Measurements from ENCODE around the gene ITGB8. TPM values are rescaled to one million over a fixed set of nuclear protein-coding genes. Genes with fewer than 3 reads are reported as not detected.

The ITGB8 gene
- total and polyA plus RNA-seq, 4 experiments from 2014 or later, result 0.11 to 0.12 TPM; not detected in 2

- CTCF ChIA-PET (ENCODE audit: partially characterized antibody), result no interaction called here
- H3K36me3 Mint-ChIP-seq, result no peaks in the 10 kb centered on the region
Measured at GRCh38 chr7:20350996-20351692, 20.4 kb downstream of the ITGB8 start.

GRCh38 chr7:20351901-20352300, 21.2 kb downstream of the ITGB8 start:
- DNase-seq, result no peak
- no peak overlapping the region for H3K4me3 Mint-ChIP-seq
- CTCF ChIA-PET (ENCODE audit: partially characterized antibody), result no interaction called here

More at GRCh38 chr7:20350996-20351692, 20.4 kb downstream of the ITGB8 start:
- Histone ChIP-seq H3K4me3 (ENCODE audit: low read length in 2 of 2) (no peak overlapping the region), H3K9me3 (ENCODE audit: control insufficient read depth in 1 of 2, low read length in 2 of 2) (no peaks in the 10 kb centered on the region), H3K36me3 (ENCODE audit: insufficient read depth, low read length) (no peaks in the 10 kb centered on the region), H3K27me3 (ENCODE audit: insufficient read depth, low read length) (no peaks in the 10 kb centered on the region), H3K4me1 (ENCODE audit: insufficient read depth, low read length) (no peaks in the 10 kb centered on the region), H3K27ac (ENCODE audit: low read depth, low read length) (no peak overlapping the region)
- no peak for DNase-seq
- Mint-ChIP-seq H3K4me1 (no peaks in the 10 kb centered on the region), H3K4me3 (no peak overlapping the region), H3K9me3 (peaks cover 0 to 4% (median 0%) of the 10 kb centered on the region in 8 donors), H3K27ac (no peak overlapping the region), H3K27me3 (no peaks in the 10 kb centered on the region)
- intact Hi-C loops (cut with micrococcal nuclease), result no loop called here
- POLR2A ChIA-PET (ENCODE audit: partially characterized antibody), result no interaction called here

GRCh38 chr7:20352573-20353306, 22.0 kb downstream of the ITGB8 start:
- H3K27me3 Mint-ChIP-seq, result no peaks in the 10 kb centered on the region
- Histone ChIP-seq H3K4me1 (ENCODE audit: insufficient read depth, low read length) (no peaks in the 10 kb centered on the region), H3K36me3 (ENCODE audit: insufficient read depth, low read length) (no peaks in the 10 kb centered on the region), H3K9me3 (ENCODE audit: control insufficient read depth in 1 of 2, low read length in 2 of 2) (no peaks in the 10 kb centered on the region), H3K27me3 (ENCODE audit: insufficient read depth, low read length) (no peaks in the 10 kb centered on the region), H3K27ac (ENCODE audit: low read depth, low read length) (no peak overlapping the region), H3K4me3 (ENCODE audit: low read length in 2 of 2) (no peak overlapping the region)
- no peak overlapping the region for H3K4me3 Mint-ChIP-seq
- ChIA-PET POLR2A (ENCODE audit: partially characterized antibody) (no interaction called here), CTCF (ENCODE audit: partially characterized antibody) (no interaction called here)
- H3K27ac Mint-ChIP-seq, result no peak overlapping the region
- peaks cover 0 to 4% (median 0%) of the 10 kb centered on the region in 8 donors for H3K9me3 Mint-ChIP-seq
- H3K4me1 Mint-ChIP-seq, result no peaks in the 10 kb centered on the region
- no peaks in the 10 kb centered on the region for H3K36me3 Mint-ChIP-seq
- no peak for DNase-seq
- intact Hi-C loops (cut with micrococcal nuclease), result no loop called here

More at GRCh38 chr7:20351901-20352300, 21.2 kb downstream of the ITGB8 start:
- no peak overlapping the region for H3K27ac ChIP-seq (ENCODE audit: low read depth, low read length)
- no peaks in the 10 kb centered on the region for H3K27me3 ChIP-seq (ENCODE audit: insufficient read depth, low read length)
- Mint-ChIP-seq H3K4me1 (no peaks in the 10 kb centered on the region), H3K36me3 (no peaks in the 10 kb centered on the region), H3K27ac (no peak overlapping the region), H3K9me3 (peaks cover 0 to 4% (median 0%) of the 10 kb centered on the region in 8 donors), H3K27me3 (no peaks in the 10 kb centered on the region)
- no peaks in the 10 kb centered on the region for H3K36me3 ChIP-seq (ENCODE audit: insufficient read depth, low read length)
- intact Hi-C loops (cut with micrococcal nuclease), result no loop called here
- no peak overlapping the region for H3K4me3 ChIP-seq (ENCODE audit: low read length in 2 of 2)
- H3K9me3 ChIP-seq (ENCODE audit: control insufficient read depth in 1 of 2, low read length in 2 of 2), result no peaks in the 10 kb centered on the region
- POLR2A ChIA-PET (ENCODE audit: partially characterized antibody), result no interaction called here
- no peaks in the 10 kb centered on the region for H3K4me1 ChIP-seq (ENCODE audit: insufficient read depth, low read length)

- Histone ChIP-seq H3K9me3 (ENCODE audit: control insufficient read depth in 1 of 2, low read length in 2 of 2) (no peaks in the 10 kb centered on the region), H3K27ac (ENCODE audit: low read depth, low read length) (no peak overlapping the region), H3K4me3 (ENCODE audit: low read length in 2 of 2) (no peak overlapping the region), H3K27me3 (ENCODE audit: insufficient read depth, low read length) (no peaks in the 10 kb centered on the region), H3K36me3 (ENCODE audit: insufficient read depth, low read length) (no peaks in the 10 kb centered on the region), H3K4me1 (ENCODE audit: insufficient read depth, low read length) (no peaks in the 10 kb centered on the region)
- no peaks in the 10 kb centered on the region for H3K36me3 Mint-ChIP-seq
- ChIA-PET POLR2A (ENCODE audit: partially characterized antibody) (no interaction called here), CTCF (ENCODE audit: partially characterized antibody) (no interaction called here)
- H3K4me1 Mint-ChIP-seq, result no peaks in the 10 kb centered on the region
- peak overlapping the region in 1 of 8 donors; percentile 42 for H3K4me3 Mint-ChIP-seq
- peaks cover 0 to 6% (median 0%) of the 10 kb centered on the region in 8 donors for H3K9me3 Mint-ChIP-seq
- intact Hi-C loops (cut with micrococcal nuclease), result no loop called here
- no peaks in the 10 kb centered on the region for H3K27me3 Mint-ChIP-seq
- no peak for DNase-seq
- no peak overlapping the region for H3K27ac Mint-ChIP-seq
Measured at GRCh38 chr7:20354610-20355528, 24.2 kb downstream of the ITGB8 start.

- Histone ChIP-seq H3K4me3 (ENCODE audit: low read length in 2 of 2) (no peak overlapping the region), H3K36me3 (ENCODE audit: insufficient read depth, low read length) (no peaks in the 10 kb centered on the region), H3K4me1 (ENCODE audit: insufficient read depth, low read length) (no peaks in the 10 kb centered on the region), H3K9me3 (ENCODE audit: control insufficient read depth in 1 of 2, low read length in 2 of 2) (no peaks in the 10 kb centered on the region), H3K27me3 (ENCODE audit: insufficient read depth, low read length) (no peaks in the 10 kb centered on the region), H3K27ac (ENCODE audit: low read depth, low read length) (no peak overlapping the region)
- H3K27ac Mint-ChIP-seq, result no peak overlapping the region
- no peak overlapping the region for H3K4me3 Mint-ChIP-seq
- H3K4me1 Mint-ChIP-seq, result no peaks in the 10 kb centered on the region
- ChIA-PET POLR2A (ENCODE audit: partially characterized antibody) (no interaction called here), CTCF (ENCODE audit: partially characterized antibody) (no interaction called here)
- intact Hi-C loops (cut with micrococcal nuclease), result no loop called here
- H3K36me3 Mint-ChIP-seq, result no peaks in the 10 kb centered on the region
- no peaks in the 10 kb centered on the region for H3K27me3 Mint-ChIP-seq
- DNase-seq, result no peak
- peaks cover 0 to 9% (median 0%) of the 10 kb centered on the region in 8 donors for H3K9me3 Mint-ChIP-seq
Measured at GRCh38 chr7:20358106-20358505, 27.4 kb downstream of the ITGB8 start.

- Histone ChIP-seq H3K4me1 (ENCODE audit: insufficient read depth, low read length) (no peaks in the 10 kb centered on the region), H3K27ac (ENCODE audit: low read depth, low read length) (no peak overlapping the region), H3K4me3 (ENCODE audit: low read length in 2 of 2) (no peak overlapping the region), H3K36me3 (ENCODE audit: insufficient read depth, low read length) (no peaks in the 10 kb centered on the region), H3K27me3 (ENCODE audit: insufficient read depth, low read length) (no peaks in the 10 kb centered on the region), H3K9me3 (ENCODE audit: control insufficient read depth in 1 of 2, low read length in 2 of 2) (no peaks in the 10 kb centered on the region)
- Mint-ChIP-seq H3K36me3 (no peaks in the 10 kb centered on the region), H3K9me3 (peaks cover 0 to 9% (median 0%) of the 10 kb centered on the region in 8 donors), H3K27ac (no peak overlapping the region), H3K4me1 (no peaks in the 10 kb centered on the region), H3K4me3 (no peak overlapping the region), H3K27me3 (no peaks in the 10 kb centered on the region)
- DNase-seq, result no peak
- ChIA-PET CTCF (ENCODE audit: partially characterized antibody) (no interaction called here), POLR2A (ENCODE audit: partially characterized antibody) (no interaction called here)
- intact Hi-C loops (cut with micrococcal nuclease), result no loop called here
Measured at GRCh38 chr7:20358762-20359282, 28.1 kb downstream of the ITGB8 start.

Measured in CD4-positive, alpha-beta memory T cell (primary cell).